ENCODE measurements around the gene TSSK6. TPM values are rescaled to one million over a fixed set of nuclear protein-coding genes. Genes with fewer than 3 reads are reported as not detected.
"Not testable (repeated sequence)": the region's sequence is repeated elsewhere in the genome, so short reads cannot be mapped to it uniquely, and the experiment has no call there.

Gene TSSK6
- total and polyA plus RNA-seq, 2 experiments from 2014 or later: 0.87 to 1.3 TPM

GRCh38 chr19:19477705-19478383 lies 37.5 kb downstream of the TSSK6 start:
- Histone ChIP-seq H3K4me1 (ENCODE audit: insufficient read depth) (peaks cover 14% of the 10 kb centered on the region), H3K4me2 (no peak overlapping the region), H3K9me2 (replicated peaks; ENCODE audit: insufficient read depth) (no peaks in the 10 kb centered on the region), H3K79me2 (peaks cover 81% of the 10 kb centered on the region), H3K27me3 (no peaks in the 10 kb centered on the region), H3K9me3 (ENCODE audit: low read depth) (no peaks in the 10 kb centered on the region), H3K36me3 (replicated peaks; ENCODE audit: insufficient read depth, low read depth) (no peaks in the 10 kb centered on the region), H2AFZ (no peak overlapping the region), H4K20me1 (ENCODE audit: insufficient read depth, poor library complexity, severe bottlenecking) (peaks cover 2% of the 10 kb centered on the region), H3K27ac (no peak overlapping the region), H3K4me3 (no peak overlapping the region)
- TF ChIP-seq EZH2phosphoT487 (IDR thresholded peaks at IDR 0.05; ENCODE audit: low read depth, severe bottlenecking, unreplicated experiment) (no peak), CTCF (IDR thresholded peaks at IDR 0.05; ENCODE audit: poor library complexity) (no peak), EZH2 (IDR thresholded peaks at IDR 0.05; ENCODE audit: borderline replicate concordance) (no peak)
- DNase-seq (ENCODE audit: low spot score): no peak
- 88% methylated on average over 10 of the region's 10 CpGs for WGBS (ENCODE audit: low lambda C conversion rate, missing lambda C conversion rate)

GRCh38 chr19:19475849-19476828 lies 39.2 kb downstream of the TSSK6 start:
- H3K4me3 ChIP-seq: no peak overlapping the region
- H3K27ac ChIP-seq: no peak overlapping the region
- peaks cover 77% of the 10 kb centered on the region for H3K79me2 ChIP-seq
- peaks cover 2% of the 10 kb centered on the region for H4K20me1 ChIP-seq (ENCODE audit: insufficient read depth, poor library complexity, severe bottlenecking)
- H3K9me3 ChIP-seq (ENCODE audit: low read depth): no peaks in the 10 kb centered on the region
- H3K4me2 ChIP-seq: no peak overlapping the region
- no peaks in the 10 kb centered on the region for H3K36me3 ChIP-seq (replicated peaks; ENCODE audit: insufficient read depth, low read depth)
- no peaks in the 10 kb centered on the region for H3K9me2 ChIP-seq (replicated peaks; ENCODE audit: insufficient read depth)
- no peaks in the 10 kb centered on the region for H3K27me3 ChIP-seq
- no peak overlapping the region for H2AFZ ChIP-seq
- no peak for TF ChIP-seq EZH2phosphoT487 (IDR thresholded peaks at IDR 0.05; ENCODE audit: low read depth, severe bottlenecking, unreplicated experiment)
- TF ChIP-seq CTCF (IDR thresholded peaks at IDR 0.05; ENCODE audit: poor library complexity): peak; percentile 37
- TF ChIP-seq EZH2 (IDR thresholded peaks at IDR 0.05; ENCODE audit: borderline replicate concordance): no peak
- peaks cover 8% of the 10 kb centered on the region for H3K4me1 ChIP-seq (ENCODE audit: insufficient read depth)
- DNase-seq (ENCODE audit: low spot score): no peak
- WGBS (ENCODE audit: low lambda C conversion rate, missing lambda C conversion rate): 81% methylated on average over 19 of the region's 19 CpGs

GRCh38 chr19:19475015-19475765 lies 40.2 kb downstream of the TSSK6 start:
- no peaks in the 10 kb centered on the region for H3K9me2 ChIP-seq (replicated peaks; ENCODE audit: insufficient read depth)
- no peaks in the 10 kb centered on the region for H3K36me3 ChIP-seq (replicated peaks; ENCODE audit: insufficient read depth, low read depth)
- H3K4me3 ChIP-seq: no peak overlapping the region
- H3K9me3 ChIP-seq (ENCODE audit: low read depth): no peaks in the 10 kb centered on the region
- TF ChIP-seq EZH2 (IDR thresholded peaks at IDR 0.05; ENCODE audit: borderline replicate concordance) (no peak), EZH2phosphoT487 (IDR thresholded peaks at IDR 0.05; ENCODE audit: low read depth, severe bottlenecking, unreplicated experiment) (no peak), CTCF (IDR thresholded peaks at IDR 0.05; ENCODE audit: poor library complexity) (no peak)
- no peaks in the 10 kb centered on the region for H3K27me3 ChIP-seq
- no peak overlapping the region for H3K27ac ChIP-seq
- H2AFZ ChIP-seq: no peak overlapping the region
- no peak overlapping the region for H3K4me2 ChIP-seq
- 72% methylated on average over 19 of the region's 21 CpGs for WGBS (ENCODE audit: low lambda C conversion rate, missing lambda C conversion rate)
- no peak for DNase-seq (ENCODE audit: low spot score)
- peaks cover 76% of the 10 kb centered on the region for H3K79me2 ChIP-seq
- H4K20me1 ChIP-seq (ENCODE audit: insufficient read depth, poor library complexity, severe bottlenecking): peaks cover 2% of the 10 kb centered on the region
- H3K4me1 ChIP-seq (ENCODE audit: insufficient read depth): peaks cover 8% of the 10 kb centered on the region

- H3K36me3 ChIP-seq (replicated peaks; ENCODE audit: insufficient read depth, low read depth); H2AFZ ChIP-seq; H3K4me2 ChIP-seq; H3K4me1 ChIP-seq (ENCODE audit: insufficient read depth); H3K27ac ChIP-seq; H3K4me3 ChIP-seq; H4K20me1 ChIP-seq (ENCODE audit: insufficient read depth, poor library complexity, severe bottlenecking); H3K9me2 ChIP-seq (replicated peaks; ENCODE audit: insufficient read depth); H3K27me3 ChIP-seq; DNase-seq (ENCODE audit: low spot score): not testable (repeated sequence)
- Histone ChIP-seq H3K9me3 (ENCODE audit: low read depth) (peaks cover 25% of the 10 kb centered on the region), H3K79me2 (peaks cover 76% of the 10 kb centered on the region)
- WGBS (ENCODE audit: low lambda C conversion rate, missing lambda C conversion rate): 90% methylated on average over 5 of the region's 5 CpGs
These were observed 43.2 kb downstream of the TSSK6 start for GRCh38 chr19:19472106-19472505.

Measured in hepatocyte (in vitro differentiated cells).